ENCODE results near the gene PCNX3.
A peak's percentile ranks its signal among the peaks of the same experiment; 100 is the strongest.
"Not testable (repeated sequence)": the region's sequence is repeated elsewhere in the genome, so short reads cannot be mapped to it uniquely, and the experiment has no call there.

The PCNX3 gene

DNA sequence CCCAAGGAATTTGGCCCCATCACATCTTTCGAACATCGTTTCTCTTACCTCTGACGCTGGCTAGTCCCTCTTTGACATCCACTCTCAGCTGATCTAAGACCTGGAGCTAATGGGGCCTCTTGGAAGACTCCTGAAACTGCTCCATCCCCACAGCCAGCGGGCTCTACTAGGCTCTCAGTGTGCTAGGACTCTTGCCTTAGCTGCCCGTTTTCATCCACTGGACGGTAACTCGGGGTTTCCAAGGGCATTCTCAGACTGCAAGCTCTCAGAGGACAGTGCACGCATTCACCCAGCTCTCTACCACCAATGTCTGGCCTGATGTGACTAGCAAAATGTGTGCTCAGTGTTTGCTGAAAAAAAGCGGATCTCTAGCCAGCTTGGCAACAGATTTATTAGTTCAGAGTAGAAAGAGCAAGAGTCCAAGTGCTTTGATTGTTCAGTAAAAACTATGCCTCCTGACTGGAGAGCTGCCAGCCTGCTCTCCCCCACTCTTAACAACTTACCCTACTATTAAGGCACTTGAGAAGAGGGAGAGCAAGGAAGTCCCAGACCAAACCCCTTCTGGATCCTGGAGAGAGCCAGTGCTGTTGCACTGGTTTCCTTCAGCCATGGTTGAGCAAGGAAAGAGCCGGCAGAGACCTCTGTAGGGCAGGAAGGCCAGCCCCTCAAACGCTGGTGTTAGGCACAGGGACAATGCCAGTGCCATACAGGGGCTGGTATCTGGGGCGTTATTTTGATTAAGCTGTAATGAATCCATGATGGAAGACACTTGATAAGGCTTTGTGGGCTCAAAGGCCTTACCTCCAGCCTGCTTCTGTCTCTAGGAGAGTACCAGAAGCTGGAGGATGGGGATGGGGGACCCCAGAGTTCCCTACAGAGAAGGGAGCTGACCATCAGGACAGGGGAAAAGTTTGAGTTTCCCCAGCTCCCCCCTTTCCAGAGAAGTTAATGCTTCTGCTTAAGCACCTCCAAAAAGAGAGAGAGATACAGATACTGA, 38.0 kb downstream of the PCNX3 start:
- peaks cover 32 to 37% of the 10 kb centered on the region in 2 donors for H3K4me1 ChIP-seq (ENCODE audit: control insufficient read depth in 2 of 2, insufficient read depth in 2 of 2, low read length in 2 of 2)

DNA sequence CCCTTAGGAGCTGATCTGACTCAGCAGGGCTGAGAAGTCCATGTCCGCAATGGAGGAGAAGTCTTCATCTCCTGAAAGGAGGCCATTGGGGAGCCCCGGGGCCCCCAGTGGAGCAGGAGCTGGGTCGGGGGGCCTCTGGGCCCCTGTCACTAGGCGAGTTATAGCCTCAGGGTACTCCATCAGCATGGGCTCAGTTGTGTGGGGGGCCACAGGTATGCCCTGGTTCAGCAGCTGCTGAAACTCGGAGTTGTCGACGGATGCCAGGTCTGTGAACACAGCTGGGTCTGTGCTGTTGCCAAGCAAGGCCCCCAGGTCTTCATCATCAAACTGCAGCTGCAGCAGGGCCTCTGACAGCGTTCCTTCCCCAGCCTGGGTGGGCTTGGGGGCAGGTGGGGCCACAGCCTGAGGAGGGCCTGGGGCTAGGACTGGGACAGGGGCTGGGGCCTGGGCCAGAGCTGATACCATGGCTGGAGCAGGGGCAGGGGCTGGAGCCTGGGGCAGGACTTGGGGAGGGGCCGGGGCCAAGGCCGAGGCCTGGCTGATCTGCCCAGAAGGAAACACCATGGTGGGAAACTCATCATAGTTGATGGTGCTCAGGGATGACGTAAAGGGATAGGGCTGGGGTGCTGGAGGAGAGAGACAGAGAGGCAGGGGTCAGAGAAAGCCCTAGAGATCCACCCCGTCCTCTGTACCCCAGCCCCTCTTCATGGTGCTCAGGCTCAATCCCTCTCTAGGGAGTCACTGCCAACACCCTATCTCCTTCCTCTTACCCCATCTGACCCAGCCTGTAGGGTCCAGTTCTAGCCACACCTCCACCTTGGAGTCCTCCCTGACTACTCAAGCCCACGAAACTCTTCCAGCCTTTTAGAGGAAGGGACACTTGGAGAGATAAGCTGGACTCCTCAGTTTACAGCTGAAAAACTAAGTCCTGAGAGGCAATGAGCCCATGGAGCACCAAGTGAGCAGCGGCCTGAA, 39.1 kb downstream of the PCNX3 start:
- H3K9ac ChIP-seq (ENCODE audit: low read depth in 1 of 2, low read length in 2 of 2): no peak overlapping the region
- peaks cover 32 to 37% of the 10 kb centered on the region in 2 donors for H3K4me1 ChIP-seq (ENCODE audit: control insufficient read depth in 2 of 2, insufficient read depth in 2 of 2, low read length in 2 of 2)
- peak overlapping the region in 1 of 2 donors; percentile 95 for H3K27ac ChIP-seq (ENCODE audit: low read depth in 2 of 2, low read length in 2 of 2)

More for the DNA sequence above, 38.0 kb downstream of the PCNX3 start:
- Histone ChIP-seq H3K27me3 (ENCODE audit: control insufficient read depth in 2 of 2, insufficient read depth in 2 of 2, low read length in 2 of 2) (no peaks in the 10 kb centered on the region), H3K9me3 (ENCODE audit: control insufficient read depth in 2 of 2, low read length in 2 of 2) (no peaks in the 10 kb centered on the region), H3K27ac (ENCODE audit: low read depth in 2 of 2, low read length in 2 of 2) (peak overlapping the region; percentile 95), H3K4me3 (ENCODE audit: low read length in 2 of 2) (peak overlapping the region; percentile 78 to 87), H3K9ac (ENCODE audit: low read depth in 1 of 2, low read length in 2 of 2) (peak overlapping the region; percentile 85 to 95), H3K36me3 (ENCODE audit: control insufficient read depth in 2 of 2, insufficient read depth in 2 of 2, low read length in 2 of 2) (peaks cover 49 to 53% of the 10 kb centered on the region in 2 donors)

GRCh38 chr11:65655570-65656332, 40.2 kb downstream of the PCNX3 start:
- Histone ChIP-seq H3K27ac (ENCODE audit: low read depth in 2 of 2, low read length in 2 of 2) (no peak overlapping the region), H3K4me1 (ENCODE audit: control insufficient read depth in 2 of 2, insufficient read depth in 2 of 2, low read length in 2 of 2) (peaks cover 30 to 37% of the 10 kb centered on the region in 2 donors), H3K36me3 (ENCODE audit: control insufficient read depth in 2 of 2, insufficient read depth in 2 of 2, low read length in 2 of 2) (peaks cover 59 to 62% of the 10 kb centered on the region in 2 donors), H3K9me3 (ENCODE audit: control insufficient read depth in 2 of 2, low read length in 2 of 2) (no peaks in the 10 kb centered on the region), H3K27me3 (ENCODE audit: control insufficient read depth in 2 of 2, insufficient read depth in 2 of 2, low read length in 2 of 2) (no peaks in the 10 kb centered on the region), H3K4me3 (ENCODE audit: low read length in 2 of 2) (no peak overlapping the region), H3K9ac (ENCODE audit: low read depth in 1 of 2, low read length in 2 of 2) (no peak overlapping the region)

More for the DNA sequence above, 39.1 kb downstream of the PCNX3 start:
- Histone ChIP-seq H3K9me3 (ENCODE audit: control insufficient read depth in 2 of 2, low read length in 2 of 2) (no peaks in the 10 kb centered on the region), H3K4me3 (ENCODE audit: low read length in 2 of 2) (no peak overlapping the region), H3K36me3 (ENCODE audit: control insufficient read depth in 2 of 2, insufficient read depth in 2 of 2, low read length in 2 of 2) (peaks cover 56 to 59% of the 10 kb centered on the region in 2 donors), H3K27me3 (ENCODE audit: control insufficient read depth in 2 of 2, insufficient read depth in 2 of 2, low read length in 2 of 2) (no peaks in the 10 kb centered on the region)

GRCh38 chr11:65657426-65657825, 41.9 kb downstream of the PCNX3 start:
- no peak overlapping the region for H3K27ac ChIP-seq (ENCODE audit: low read depth in 2 of 2, low read length in 2 of 2)
- no peak overlapping the region for H3K4me3 ChIP-seq (ENCODE audit: low read length in 2 of 2)
- peaks cover 26 to 34% of the 10 kb centered on the region in 2 donors for H3K4me1 ChIP-seq (ENCODE audit: control insufficient read depth in 2 of 2, insufficient read depth in 2 of 2, low read length in 2 of 2)
- no peaks in the 10 kb centered on the region for H3K27me3 ChIP-seq (ENCODE audit: control insufficient read depth in 2 of 2, insufficient read depth in 2 of 2, low read length in 2 of 2)
- H3K9ac ChIP-seq (ENCODE audit: low read depth in 1 of 2, low read length in 2 of 2): no peak overlapping the region
- peaks cover 61 to 68% of the 10 kb centered on the region in 2 donors for H3K36me3 ChIP-seq (ENCODE audit: control insufficient read depth in 2 of 2, insufficient read depth in 2 of 2, low read length in 2 of 2)
- H3K9me3 ChIP-seq (ENCODE audit: control insufficient read depth in 2 of 2, low read length in 2 of 2): no peaks in the 10 kb centered on the region

DNA sequence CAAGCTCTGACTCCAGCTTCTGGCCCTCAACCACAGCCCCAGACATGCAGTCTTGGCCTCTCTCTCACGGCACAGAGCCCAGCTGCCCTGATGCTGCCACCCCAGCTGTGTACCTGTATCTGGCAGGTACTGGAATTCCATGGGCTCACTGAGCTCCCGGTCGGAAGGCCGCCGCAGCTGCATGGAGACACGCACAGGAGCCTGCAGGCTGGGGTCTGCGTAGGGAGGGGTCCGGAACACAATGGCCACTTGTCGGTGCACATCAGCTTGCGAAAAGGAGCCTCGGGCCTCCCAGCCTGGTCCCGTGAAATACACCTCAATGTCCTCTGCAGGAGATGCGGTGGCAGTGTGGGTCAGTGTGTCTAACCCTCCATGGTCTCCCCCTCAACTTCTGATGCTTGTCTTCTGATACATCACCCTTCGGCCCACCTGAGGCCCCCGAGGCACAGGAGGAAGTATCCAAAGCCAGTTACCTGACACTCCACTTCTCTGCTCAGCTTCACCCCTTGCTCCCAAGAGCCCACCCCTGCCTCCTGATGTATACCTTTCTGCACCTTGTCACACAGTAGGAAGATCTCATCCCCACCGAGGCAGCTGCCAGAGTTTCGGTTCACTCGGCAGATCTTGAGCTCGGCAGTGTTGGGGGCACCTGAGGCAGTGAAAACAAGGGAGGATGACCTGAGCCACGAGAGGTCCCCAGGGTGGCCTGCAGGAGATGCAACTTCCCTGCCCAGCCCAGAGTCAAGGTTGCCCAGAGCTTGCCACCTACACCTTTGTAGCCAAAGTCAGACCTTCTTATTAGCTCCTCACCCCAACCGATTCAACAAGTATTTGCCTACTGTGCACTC, 42.8 kb downstream of the PCNX3 start:
- Histone ChIP-seq H3K36me3 (ENCODE audit: control insufficient read depth in 2 of 2, insufficient read depth in 2 of 2, low read length in 2 of 2) (peaks cover 61 to 68% of the 10 kb centered on the region in 2 donors), H3K27ac (ENCODE audit: low read depth in 2 of 2, low read length in 2 of 2) (no peak overlapping the region), H3K4me1 (ENCODE audit: control insufficient read depth in 2 of 2, insufficient read depth in 2 of 2, low read length in 2 of 2) (peaks cover 21 to 25% of the 10 kb centered on the region in 2 donors), H3K9me3 (ENCODE audit: control insufficient read depth in 2 of 2, low read length in 2 of 2) (no peaks in the 10 kb centered on the region), H3K27me3 (ENCODE audit: control insufficient read depth in 2 of 2, insufficient read depth in 2 of 2, low read length in 2 of 2) (no peaks in the 10 kb centered on the region), H3K4me3 (ENCODE audit: low read length in 2 of 2) (no peak overlapping the region), H3K9ac (ENCODE audit: low read depth in 1 of 2, low read length in 2 of 2) (no peak overlapping the region)

- Histone ChIP-seq H3K9me3 (ENCODE audit: control insufficient read depth in 2 of 2, low read length in 2 of 2) (no peaks in the 10 kb centered on the region), H3K4me3 (ENCODE audit: low read length in 2 of 2) (no peak overlapping the region), H3K9ac (ENCODE audit: low read depth in 1 of 2, low read length in 2 of 2) (no peak overlapping the region), H3K4me1 (ENCODE audit: control insufficient read depth in 2 of 2, insufficient read depth in 2 of 2, low read length in 2 of 2) (peaks cover 14 to 17% of the 10 kb centered on the region in 2 donors), H3K27ac (ENCODE audit: low read depth in 2 of 2, low read length in 2 of 2) (no peak overlapping the region), H3K27me3 (ENCODE audit: control insufficient read depth in 2 of 2, insufficient read depth in 2 of 2, low read length in 2 of 2) (no peaks in the 10 kb centered on the region), H3K36me3 (ENCODE audit: control insufficient read depth in 2 of 2, insufficient read depth in 2 of 2, low read length in 2 of 2) (peaks cover 56 to 58% of the 10 kb centered on the region in 2 donors)
Measured at GRCh38 chr11:65660038-65660437, 44.5 kb downstream of the PCNX3 start.

DNA sequence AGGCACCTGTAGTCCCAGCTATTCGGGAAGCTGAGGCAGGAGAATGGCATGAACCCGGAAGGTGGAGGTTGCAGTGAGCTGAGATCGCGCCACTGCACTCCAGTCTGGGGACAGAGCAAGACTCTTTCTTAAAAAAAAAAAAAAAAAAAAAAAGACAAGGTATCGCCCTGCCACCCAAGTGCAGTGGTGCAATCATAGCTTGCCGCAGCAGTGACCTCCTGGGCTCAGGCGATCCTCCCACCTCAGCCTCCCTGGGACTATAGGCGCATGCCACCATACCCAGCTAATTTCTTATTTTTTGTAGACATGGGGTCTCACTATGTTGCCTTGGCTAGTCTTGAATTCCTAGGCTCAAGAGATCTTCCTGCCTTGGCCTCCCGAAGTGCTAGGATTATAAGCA, 45.3 kb downstream of the PCNX3 start:
- H3K9ac ChIP-seq (ENCODE audit: low read depth in 1 of 2, low read length in 2 of 2); H3K27me3 ChIP-seq (ENCODE audit: control insufficient read depth in 2 of 2, insufficient read depth in 2 of 2, low read length in 2 of 2); H3K9me3 ChIP-seq (ENCODE audit: control insufficient read depth in 2 of 2, low read length in 2 of 2); H3K27ac ChIP-seq (ENCODE audit: low read depth in 2 of 2, low read length in 2 of 2); H3K4me3 ChIP-seq (ENCODE audit: low read length in 2 of 2): not testable (repeated sequence)
- peaks cover 14 to 17% of the 10 kb centered on the region in 2 donors for H3K4me1 ChIP-seq (ENCODE audit: control insufficient read depth in 2 of 2, insufficient read depth in 2 of 2, low read length in 2 of 2)
- peaks cover 47 to 49% of the 10 kb centered on the region in 2 donors for H3K36me3 ChIP-seq (ENCODE audit: control insufficient read depth in 2 of 2, insufficient read depth in 2 of 2, low read length in 2 of 2)

- Histone ChIP-seq H3K9ac (ENCODE audit: low read depth in 1 of 2, low read length in 2 of 2) (peak overlapping the region; percentile 95 to 99), H3K27me3 (ENCODE audit: control insufficient read depth in 2 of 2, insufficient read depth in 2 of 2, low read length in 2 of 2) (no peaks in the 10 kb centered on the region), H3K36me3 (ENCODE audit: control insufficient read depth in 2 of 2, insufficient read depth in 2 of 2, low read length in 2 of 2) (peaks cover 41 to 43% of the 10 kb centered on the region in 2 donors), H3K27ac (ENCODE audit: low read depth in 2 of 2, low read length in 2 of 2) (peak overlapping the region; percentile 93 to 96), H3K4me3 (ENCODE audit: low read length in 2 of 2) (peak overlapping the region; percentile 86 to 95), H3K9me3 (ENCODE audit: control insufficient read depth in 2 of 2, low read length in 2 of 2) (no peaks in the 10 kb centered on the region), H3K4me1 (ENCODE audit: control insufficient read depth in 2 of 2, insufficient read depth in 2 of 2, low read length in 2 of 2) (peaks cover 14 to 17% of the 10 kb centered on the region in 2 donors)
Measured at GRCh38 chr11:65661599-65662246, 46.1 kb downstream of the PCNX3 start.

Data from mucosa of rectum (tissue), 2 donors.